GM12875 (cell line): ENCODE data around the gene PIWIL1.

Source experiments
- H3K4me3 ChIP-seq: one replicate; pipeline ENCODE4 v1.5.1; 2011; ENCODE audit warnings: low read depth, low read length, control low read depth
- TF ChIP-seq, protein P1 (sequence below): IDR thresholded peaks from 2 replicates; pipeline ENCODE4 v1.5.1; 2011; ENCODE audit warnings: low read depth, mild to moderate bottlenecking, control low read depth, inconsistent platforms, low read length, moderate library complexity, borderline replicate concordance; ENCODE audit not compliant: insufficient read depth

The PIWIL1 gene

DNA sequence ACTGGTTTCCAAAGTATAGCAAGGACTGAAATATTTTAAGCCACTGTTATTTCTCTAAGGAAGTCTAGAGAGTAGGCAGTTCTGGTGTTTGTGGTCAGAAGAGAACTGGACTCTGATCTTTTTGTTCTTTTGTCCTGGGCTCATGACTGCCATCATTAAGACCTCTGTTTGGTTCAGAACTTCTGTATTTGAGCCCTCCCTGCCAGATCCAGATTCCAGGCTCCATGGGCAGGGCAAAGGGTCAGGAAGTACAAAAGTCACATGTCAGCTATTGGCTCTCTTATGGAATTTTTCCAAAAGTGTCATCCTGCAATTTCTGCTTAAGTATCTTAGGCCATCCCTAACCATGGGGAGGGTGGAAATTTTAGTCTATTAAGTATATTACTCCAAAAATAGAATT lies 6.8 kb downstream of the PIWIL1 start:
- no peak overlapping the region for H3K4me3 ChIP-seq
- TF ChIP-seq, protein P1, sequence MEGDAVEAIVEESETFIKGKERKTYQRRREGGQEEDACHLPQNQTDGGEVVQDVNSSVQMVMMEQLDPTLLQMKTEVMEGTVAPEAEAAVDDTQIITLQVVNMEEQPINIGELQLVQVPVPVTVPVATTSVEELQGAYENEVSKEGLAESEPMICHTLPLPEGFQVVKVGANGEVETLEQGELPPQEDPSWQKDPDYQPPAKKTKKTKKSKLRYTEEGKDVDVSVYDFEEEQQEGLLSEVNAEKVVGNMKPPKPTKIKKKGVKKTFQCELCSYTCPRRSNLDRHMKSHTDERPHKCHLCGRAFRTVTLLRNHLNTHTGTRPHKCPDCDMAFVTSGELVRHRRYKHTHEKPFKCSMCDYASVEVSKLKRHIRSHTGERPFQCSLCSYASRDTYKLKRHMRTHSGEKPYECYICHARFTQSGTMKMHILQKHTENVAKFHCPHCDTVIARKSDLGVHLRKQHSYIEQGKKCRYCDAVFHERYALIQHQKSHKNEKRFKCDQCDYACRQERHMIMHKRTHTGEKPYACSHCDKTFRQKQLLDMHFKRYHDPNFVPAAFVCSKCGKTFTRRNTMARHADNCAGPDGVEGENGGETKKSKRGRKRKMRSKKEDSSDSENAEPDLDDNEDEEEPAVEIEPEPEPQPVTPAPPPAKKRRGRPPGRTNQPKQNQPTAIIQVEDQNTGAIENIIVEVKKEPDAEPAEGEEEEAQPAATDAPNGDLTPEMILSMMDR: no peak

DNA sequence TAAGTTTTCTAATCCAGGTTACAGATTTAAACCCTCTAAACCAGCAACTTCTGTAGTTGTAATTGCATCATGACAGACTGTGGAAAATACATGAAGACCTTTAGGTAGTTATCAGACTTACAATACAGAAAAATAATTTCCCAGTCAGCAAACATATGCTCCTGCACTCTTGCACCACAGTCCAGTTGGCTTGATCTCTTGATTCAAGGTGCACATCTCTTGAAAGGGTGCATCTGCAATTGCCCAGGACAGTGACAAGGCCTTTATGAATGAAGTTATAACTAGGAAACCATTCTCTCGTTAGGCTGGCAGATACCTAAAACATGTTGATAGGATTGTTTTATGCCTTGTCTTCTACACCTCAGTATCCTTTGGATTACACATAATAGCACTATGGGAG lies 7.6 kb downstream of the PIWIL1 start:
- TF ChIP-seq, protein P1: no peak
- H3K4me3 ChIP-seq: no peak overlapping the region

DNA sequence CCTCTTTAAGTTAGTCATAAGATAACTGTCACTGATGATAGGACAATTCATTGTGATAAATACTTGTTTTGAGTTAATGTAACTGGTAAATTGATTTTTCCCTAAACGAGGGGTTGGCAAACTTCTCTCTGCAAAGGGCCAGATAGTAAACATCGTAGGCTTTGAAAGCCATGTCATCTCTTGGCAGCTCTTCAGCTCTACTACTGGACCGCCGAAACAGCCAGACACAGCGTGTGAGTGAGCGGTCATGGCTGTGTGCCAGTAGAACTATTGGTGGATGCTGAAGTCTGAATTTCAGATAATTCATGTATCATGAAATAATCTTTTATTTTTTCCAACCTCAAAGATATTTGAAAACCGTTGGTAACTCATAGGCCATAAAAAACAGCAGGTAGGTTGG lies 9.9 kb downstream of the PIWIL1 start:
- TF ChIP-seq, protein P1: no peak
- no peak overlapping the region for H3K4me3 ChIP-seq

DNA sequence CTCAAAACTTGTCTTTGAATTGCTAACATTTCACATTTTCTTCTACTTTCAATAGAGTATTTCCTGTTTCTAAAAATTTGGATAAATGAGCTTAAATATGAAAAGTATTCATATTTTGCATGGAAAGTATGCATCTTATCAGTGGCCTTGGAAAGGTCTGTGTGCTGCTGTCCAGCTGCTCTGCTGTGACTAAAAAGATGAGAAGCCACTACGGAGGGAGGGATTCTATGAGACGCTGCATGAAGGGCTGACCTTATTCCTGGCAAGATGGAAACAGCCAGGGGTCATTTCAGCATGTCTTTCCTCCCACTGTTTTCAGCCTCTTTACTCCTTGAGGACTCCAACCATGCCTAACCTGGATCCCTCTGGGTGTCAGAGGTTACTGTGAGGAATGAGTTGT lies 13.0 kb downstream of the PIWIL1 start:
- no peak overlapping the region for H3K4me3 ChIP-seq
- TF ChIP-seq, protein P1: no peak

DNA sequence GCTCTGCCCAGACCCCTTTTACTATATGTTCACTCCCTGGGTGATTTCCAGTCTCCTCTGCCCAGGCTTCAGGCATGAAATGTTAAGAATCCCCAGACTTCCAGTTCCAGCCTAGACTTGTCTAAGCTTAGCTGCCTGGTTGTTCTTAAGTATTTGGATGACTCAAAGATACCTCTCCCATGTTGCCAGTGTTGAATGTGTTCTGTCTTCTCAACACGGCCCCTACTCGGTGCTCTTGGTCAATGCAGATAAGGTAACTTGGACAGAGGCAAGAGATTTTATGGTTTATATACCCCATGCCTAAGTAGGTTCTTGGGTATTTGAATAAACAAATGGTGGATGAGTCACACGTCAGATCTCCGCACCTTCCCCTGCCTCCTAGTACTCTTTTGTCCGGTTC lies 13.6 kb downstream of the PIWIL1 start:
- TF ChIP-seq, protein P1: no peak
- no peak overlapping the region for H3K4me3 ChIP-seq

DNA sequence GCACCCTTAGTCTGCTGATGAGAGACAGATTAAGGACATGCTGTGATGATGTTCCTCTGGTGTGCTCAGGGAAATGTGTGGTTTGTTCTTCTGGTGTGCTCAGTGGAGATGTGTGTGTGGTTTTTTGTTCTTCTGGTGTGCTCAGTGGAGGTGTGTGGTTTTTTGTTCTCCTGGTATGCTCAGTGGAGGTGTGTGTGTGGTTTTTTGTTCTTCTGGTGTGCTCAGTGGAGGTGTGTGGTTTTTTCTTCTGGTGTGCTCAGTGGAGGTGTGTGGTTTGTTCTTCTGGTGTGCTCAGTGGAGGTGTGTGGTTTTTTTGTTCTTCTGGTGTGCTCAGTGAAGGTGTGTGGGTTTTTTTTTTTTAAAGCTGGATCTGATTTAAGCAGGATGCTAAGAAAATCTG lies 15.4 kb downstream of the PIWIL1 start:
- TF ChIP-seq, protein P1: no peak
- H3K4me3 ChIP-seq: no peak overlapping the region

DNA sequence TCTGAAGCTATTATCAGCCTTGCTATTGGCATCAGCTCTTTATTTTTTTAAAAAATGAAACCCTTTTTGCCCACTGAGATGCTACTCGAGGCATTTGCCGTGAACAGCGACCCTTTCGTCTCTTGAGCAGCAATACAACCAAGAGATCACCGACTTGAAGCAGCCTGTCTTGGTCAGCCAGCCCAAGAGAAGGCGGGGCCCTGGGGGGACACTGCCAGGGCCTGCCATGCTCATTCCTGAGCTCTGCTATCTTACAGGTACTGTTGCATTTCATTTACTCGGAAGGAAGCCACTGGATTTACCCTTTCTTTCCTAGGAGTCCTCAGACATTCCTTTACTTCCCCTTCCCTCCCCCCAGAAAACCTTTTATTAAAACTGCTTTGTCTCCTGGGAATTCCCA lies 16.7 kb downstream of the PIWIL1 start:
- no peak overlapping the region for H3K4me3 ChIP-seq
- TF ChIP-seq, protein P1: no peak
